Peyer's patch (tissue), 4 donors: ENCODE data around the gene FIGN.

ENCODE experiments used
- POLR2A ChIP-seq, 2 donors: fragments of 450-650 bp; IDR thresholded peaks; one replicate each; pipeline ENCODE4 v1.5.1; 2017; ENCODE audit warnings: antibody characterized with exemption in 2 of 2, mild to moderate bottlenecking in 2 of 2, moderate library complexity in 2 of 2
- TF ChIP-seq, protein P1 (sequence below), 6 experiments: fragments of 450-650 bp in 4 of 6; fragments of 200-600 bp in 2 of 6; sonication (generic) in 1 of 6; IDR thresholded peaks; one replicate each; pipeline ENCODE4 v1.5.1; 2017 to 2019; ENCODE audit warnings: antibody characterized with exemption in 6 of 6, mild to moderate bottlenecking in 3 of 6, moderate library complexity in 1 of 6

DNA sequence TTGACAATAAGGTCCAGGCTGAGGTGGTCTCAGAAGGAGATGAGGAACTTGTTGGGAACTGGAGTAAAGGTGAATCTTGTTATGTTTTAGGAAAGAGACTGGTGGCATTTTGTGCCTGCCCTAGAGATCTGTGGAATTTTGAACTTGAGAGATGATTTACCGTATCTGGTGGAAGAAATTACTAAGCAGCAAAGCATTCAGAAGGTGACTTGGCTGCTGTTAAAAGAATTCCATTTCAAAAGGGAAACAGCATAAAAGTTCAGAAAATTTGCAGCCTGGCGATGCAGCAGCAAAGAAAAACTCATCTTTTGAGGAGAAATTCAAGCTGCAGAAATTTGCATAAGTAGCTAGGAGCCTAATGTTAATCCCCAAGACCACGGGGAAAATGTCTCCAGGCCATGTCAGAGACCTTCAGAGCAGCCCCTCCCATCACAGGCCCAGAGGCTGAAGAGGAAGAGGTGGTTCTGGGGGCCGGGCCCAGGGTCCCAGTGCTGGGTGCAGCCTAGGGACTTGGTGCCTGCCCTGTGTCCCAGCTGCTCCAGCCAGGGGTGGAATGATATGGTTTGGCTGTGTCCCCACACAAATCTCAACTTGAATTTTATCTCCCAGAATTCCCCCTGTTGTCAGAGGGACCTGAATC lies 73.5 kb downstream of the FIGN start:
- TF ChIP-seq, protein P1, sequence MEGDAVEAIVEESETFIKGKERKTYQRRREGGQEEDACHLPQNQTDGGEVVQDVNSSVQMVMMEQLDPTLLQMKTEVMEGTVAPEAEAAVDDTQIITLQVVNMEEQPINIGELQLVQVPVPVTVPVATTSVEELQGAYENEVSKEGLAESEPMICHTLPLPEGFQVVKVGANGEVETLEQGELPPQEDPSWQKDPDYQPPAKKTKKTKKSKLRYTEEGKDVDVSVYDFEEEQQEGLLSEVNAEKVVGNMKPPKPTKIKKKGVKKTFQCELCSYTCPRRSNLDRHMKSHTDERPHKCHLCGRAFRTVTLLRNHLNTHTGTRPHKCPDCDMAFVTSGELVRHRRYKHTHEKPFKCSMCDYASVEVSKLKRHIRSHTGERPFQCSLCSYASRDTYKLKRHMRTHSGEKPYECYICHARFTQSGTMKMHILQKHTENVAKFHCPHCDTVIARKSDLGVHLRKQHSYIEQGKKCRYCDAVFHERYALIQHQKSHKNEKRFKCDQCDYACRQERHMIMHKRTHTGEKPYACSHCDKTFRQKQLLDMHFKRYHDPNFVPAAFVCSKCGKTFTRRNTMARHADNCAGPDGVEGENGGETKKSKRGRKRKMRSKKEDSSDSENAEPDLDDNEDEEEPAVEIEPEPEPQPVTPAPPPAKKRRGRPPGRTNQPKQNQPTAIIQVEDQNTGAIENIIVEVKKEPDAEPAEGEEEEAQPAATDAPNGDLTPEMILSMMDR (IDR thresholded peaks at IDR 0.05) = no peak
- no peak for TF ChIP-seq POLR2A (IDR thresholded peaks at IDR 0.05)
